Measurements from ENCODE around the gene MACROD2.

Gene MACROD2

DNA sequence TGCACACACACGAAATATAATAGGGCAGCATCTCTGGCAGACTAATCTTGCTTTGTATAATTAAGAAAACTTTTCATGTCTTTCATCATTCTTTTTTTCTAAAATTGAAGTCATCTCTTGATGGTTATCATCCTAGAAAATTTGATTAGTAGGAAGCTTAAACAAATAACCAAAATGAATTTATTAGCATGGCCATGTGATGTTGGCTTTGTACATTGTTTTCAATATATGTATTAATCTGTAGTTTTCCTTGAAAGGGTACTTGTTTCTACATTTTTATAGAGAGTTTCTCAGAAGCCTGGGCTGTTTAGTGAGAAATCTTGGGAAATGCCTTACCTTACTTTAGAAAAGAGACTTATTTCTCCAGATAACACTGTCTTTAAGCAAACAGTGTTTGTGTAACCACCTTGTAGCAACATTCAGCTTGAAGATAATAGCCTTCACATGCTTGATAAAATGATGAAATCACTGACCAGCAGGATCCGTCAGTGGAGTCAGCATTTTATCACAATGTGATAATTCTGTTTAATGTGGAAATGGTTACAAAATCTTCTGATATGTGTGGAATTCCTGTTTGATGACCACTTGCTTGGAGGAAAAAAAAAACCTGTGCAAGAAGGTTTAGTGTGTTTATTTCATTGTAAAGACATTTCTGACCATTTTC, 147.8 kb downstream of the MACROD2 start:
- TF ChIP-seq, protein P1, sequence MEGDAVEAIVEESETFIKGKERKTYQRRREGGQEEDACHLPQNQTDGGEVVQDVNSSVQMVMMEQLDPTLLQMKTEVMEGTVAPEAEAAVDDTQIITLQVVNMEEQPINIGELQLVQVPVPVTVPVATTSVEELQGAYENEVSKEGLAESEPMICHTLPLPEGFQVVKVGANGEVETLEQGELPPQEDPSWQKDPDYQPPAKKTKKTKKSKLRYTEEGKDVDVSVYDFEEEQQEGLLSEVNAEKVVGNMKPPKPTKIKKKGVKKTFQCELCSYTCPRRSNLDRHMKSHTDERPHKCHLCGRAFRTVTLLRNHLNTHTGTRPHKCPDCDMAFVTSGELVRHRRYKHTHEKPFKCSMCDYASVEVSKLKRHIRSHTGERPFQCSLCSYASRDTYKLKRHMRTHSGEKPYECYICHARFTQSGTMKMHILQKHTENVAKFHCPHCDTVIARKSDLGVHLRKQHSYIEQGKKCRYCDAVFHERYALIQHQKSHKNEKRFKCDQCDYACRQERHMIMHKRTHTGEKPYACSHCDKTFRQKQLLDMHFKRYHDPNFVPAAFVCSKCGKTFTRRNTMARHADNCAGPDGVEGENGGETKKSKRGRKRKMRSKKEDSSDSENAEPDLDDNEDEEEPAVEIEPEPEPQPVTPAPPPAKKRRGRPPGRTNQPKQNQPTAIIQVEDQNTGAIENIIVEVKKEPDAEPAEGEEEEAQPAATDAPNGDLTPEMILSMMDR (IDR thresholded peaks at IDR 0.05), result no peak
- H3K79me2 ChIP-seq, result no peaks in the 10 kb centered on the region
- no peak overlapping the region for H3K9ac ChIP-seq
- H3K27ac ChIP-seq, result no peak overlapping the region
- no peaks in the 10 kb centered on the region for H3K27me3 ChIP-seq (ENCODE audit: control insufficient read depth, insufficient read depth, low read length)
- no peaks in the 10 kb centered on the region for H3K9me3 ChIP-seq (ENCODE audit: control insufficient read depth, low read length)
- H3K4me1 ChIP-seq, result peaks cover 2% of the 10 kb centered on the region
- H3K4me3 ChIP-seq (ENCODE audit: low read depth, low read length), result no peak overlapping the region
- no peak overlapping the region for H2AFZ ChIP-seq
- no peak overlapping the region for H3K4me2 ChIP-seq (ENCODE audit: low read length)
- H3K36me3 ChIP-seq (ENCODE audit: control insufficient read depth, insufficient read depth, low read length), result no peaks in the 10 kb centered on the region

DNA sequence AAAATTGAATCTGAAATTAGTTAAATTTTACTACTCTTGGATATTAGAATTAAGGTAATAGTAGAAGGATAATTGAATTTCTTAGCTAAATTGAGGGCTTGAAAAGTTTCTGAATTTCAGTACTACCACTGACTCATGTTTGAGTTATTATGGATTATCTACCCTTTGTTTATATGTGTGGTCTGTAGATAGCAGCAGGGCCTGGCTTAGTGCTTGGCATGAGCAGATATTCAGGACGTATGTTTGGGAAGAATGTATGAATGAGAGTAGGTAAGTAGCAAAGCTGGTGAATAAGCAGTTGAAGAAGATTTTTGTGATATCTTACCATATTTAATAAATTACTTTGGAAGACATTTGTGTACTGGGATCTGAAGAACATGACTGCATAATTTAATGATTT, 152.7 kb downstream of the MACROD2 start:
- H3K4me3 ChIP-seq (ENCODE audit: low read depth, low read length), result no peak overlapping the region
- H3K9ac ChIP-seq, result no peak overlapping the region
- H3K79me2 ChIP-seq, result no peaks in the 10 kb centered on the region
- no peaks in the 10 kb centered on the region for H3K9me3 ChIP-seq (ENCODE audit: control insufficient read depth, low read length)
- no peak overlapping the region for H3K4me2 ChIP-seq (ENCODE audit: low read length)
- no peak overlapping the region for H2AFZ ChIP-seq
- no peak overlapping the region for H3K27ac ChIP-seq
- H3K27me3 ChIP-seq (ENCODE audit: control insufficient read depth, insufficient read depth, low read length), result no peaks in the 10 kb centered on the region
- TF ChIP-seq, protein P1 (IDR thresholded peaks at IDR 0.05), result no peak
- H3K4me1 ChIP-seq, result peaks cover under 1% of the 10 kb centered on the region
- no peaks in the 10 kb centered on the region for H3K36me3 ChIP-seq (ENCODE audit: control insufficient read depth, insufficient read depth, low read length)

DNA sequence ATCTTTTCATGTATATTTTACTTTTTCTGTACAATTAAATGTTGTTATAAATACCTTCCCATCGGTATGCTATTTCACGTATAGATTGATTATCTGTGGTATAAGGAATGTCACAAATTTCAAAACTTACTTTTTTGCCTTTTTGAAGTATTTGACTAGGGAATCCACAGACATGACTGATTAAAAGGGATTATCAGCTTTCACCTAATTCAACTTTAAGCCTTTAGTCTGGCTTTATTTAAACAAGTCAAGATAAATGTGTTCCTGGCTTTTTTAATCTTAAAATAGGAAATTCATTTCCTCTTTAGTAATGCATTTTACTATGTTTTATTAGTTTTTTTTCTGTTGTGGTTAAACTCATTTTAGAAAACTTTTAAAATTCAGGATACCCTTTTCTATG, 160.0 kb downstream of the MACROD2 start:
- Histone ChIP-seq H3K4me2 (ENCODE audit: low read length) (no peak overlapping the region), H3K4me3 (ENCODE audit: low read depth, low read length) (no peak overlapping the region), H2AFZ (no peak overlapping the region), H3K4me1 (no peaks in the 10 kb centered on the region), H3K9ac (no peak overlapping the region), H3K9me3 (ENCODE audit: control insufficient read depth, low read length) (no peaks in the 10 kb centered on the region), H3K27ac (no peak overlapping the region), H3K27me3 (ENCODE audit: control insufficient read depth, insufficient read depth, low read length) (no peaks in the 10 kb centered on the region), H3K36me3 (ENCODE audit: control insufficient read depth, insufficient read depth, low read length) (no peaks in the 10 kb centered on the region), H3K79me2 (no peaks in the 10 kb centered on the region)
- TF ChIP-seq, protein P1 (IDR thresholded peaks at IDR 0.05), result no peak

DNA sequence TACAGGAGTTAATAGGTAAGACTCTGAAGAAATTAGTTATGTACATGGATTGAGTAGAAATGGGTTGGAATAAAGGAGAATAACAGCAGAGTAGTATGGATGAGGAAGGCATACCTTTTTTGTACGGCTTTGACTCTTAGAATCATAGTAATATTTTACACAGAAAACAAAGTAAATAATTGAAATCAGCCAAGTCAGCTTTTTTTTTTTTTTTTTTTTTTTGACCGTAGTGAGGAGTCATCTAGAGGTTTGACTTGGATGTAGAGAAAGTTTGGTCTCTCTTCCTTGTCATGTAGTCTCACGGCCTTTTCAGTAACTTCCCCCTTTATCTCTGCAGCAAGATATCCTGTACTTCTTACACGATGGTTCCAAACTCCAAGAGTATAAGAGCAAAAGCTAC, 183.2 kb downstream of the MACROD2 start:
- H3K36me3 ChIP-seq (ENCODE audit: control insufficient read depth, insufficient read depth, low read length), result no peaks in the 10 kb centered on the region

More for the DNA sequence above, 183.2 kb downstream of the MACROD2 start:
- Histone ChIP-seq H3K9ac (no peak overlapping the region), H3K27me3 (ENCODE audit: control insufficient read depth, insufficient read depth, low read length) (no peaks in the 10 kb centered on the region), H3K79me2 (no peaks in the 10 kb centered on the region), H3K4me3 (ENCODE audit: low read depth, low read length) (no peak overlapping the region), H2AFZ (no peak overlapping the region), H3K4me1 (no peaks in the 10 kb centered on the region), H3K9me3 (ENCODE audit: control insufficient read depth, low read length) (no peaks in the 10 kb centered on the region), H3K27ac (no peak overlapping the region), H3K4me2 (ENCODE audit: low read length) (no peak overlapping the region)
- TF ChIP-seq, protein P1 (IDR thresholded peaks at IDR 0.05), result no peak

All from parathyroid adenoma (tissue), 2 donors.